T-helper 1 cell treated with Interleukin-12 subunit alpha and Interleukin-12 subunit beta and Interleukin-4 antibody, amounts not matched to agents 30 ng/mL and 1 ng/mL, for 36 hours (primary cell): ENCODE data around the gene CPT1A. TPM values are rescaled to one million over a fixed set of nuclear protein-coding genes. Genes with fewer than 3 reads are reported as not detected.

Source experiments
- intact Hi-C: fragments of 100-400 bp; cut with micrococcal nuclease; formaldehyde crosslinking; loops from one replicate; pipeline ENCODE4 v1.15.1; 2024
- total RNA-seq: library from RNA; stranded (reverse); gene quantifications from 2 replicates; pipeline ENCODE4 v1.2.3, GENCODE V29; 2022

CPT1A gene
- total RNA-seq, 1 donor from 2014 or later = 28.3 TPM

DNA sequence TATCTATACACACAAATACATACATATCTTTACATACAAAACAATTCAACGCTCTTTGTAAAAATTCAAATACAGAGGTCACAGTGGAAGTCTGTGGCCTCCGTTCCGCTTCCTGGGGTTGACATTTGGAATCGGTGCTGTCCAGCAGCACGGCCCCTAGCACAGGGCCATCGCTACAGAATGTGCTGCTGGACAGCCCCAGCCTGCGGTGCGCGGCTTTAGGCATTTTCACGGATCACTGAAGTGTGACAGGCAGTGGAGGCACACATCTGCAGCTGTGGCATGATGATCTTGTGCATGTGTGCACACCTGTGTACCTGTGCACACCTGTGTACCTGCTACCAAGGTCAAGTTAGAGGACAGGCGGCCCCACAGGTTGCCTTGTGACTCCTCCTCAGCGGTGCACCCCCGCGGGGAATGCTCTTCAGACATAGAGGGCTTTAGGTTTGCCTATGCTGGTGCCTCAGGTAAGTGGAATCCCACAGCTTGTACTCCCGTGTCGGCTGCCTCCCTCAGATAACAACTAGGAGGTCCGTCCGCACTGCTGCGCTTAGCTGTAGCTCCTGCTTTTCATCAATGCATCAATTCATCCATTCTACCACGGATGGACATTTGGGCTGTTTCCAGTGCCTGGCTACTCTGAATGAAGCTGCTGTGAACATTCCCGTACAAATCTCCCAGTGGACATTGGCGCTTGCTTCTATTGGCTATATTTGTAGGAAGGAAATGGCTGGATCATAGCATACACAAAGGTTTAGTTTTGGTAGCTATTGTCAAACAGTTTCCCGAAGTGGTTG, 127.5 kb downstream of the CPT1A start:
- intact Hi-C loops = no loop called here

GRCh38 chr11:68711114-68711513, 130.6 kb downstream of the CPT1A start:
- intact Hi-C loops = no loop called here

DNA sequence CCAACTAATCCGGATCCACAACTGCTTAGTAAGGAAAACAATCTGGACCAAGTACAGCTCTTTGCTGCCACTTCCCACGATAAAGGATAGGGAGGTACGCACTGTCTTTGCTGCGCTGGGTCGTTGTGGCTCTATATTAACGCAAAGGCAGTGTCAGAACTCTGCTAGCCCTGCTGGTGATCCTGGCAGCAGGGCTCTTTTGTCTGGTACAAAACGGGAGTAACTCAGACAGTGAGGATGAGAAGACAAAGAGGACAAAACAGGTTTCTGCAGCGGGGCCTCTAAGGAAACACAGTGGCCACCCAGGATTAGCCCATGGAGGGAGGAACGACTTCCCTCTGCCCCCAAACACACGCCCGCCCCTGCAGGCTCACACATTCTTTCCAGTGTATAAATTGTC, 131.3 kb downstream of the CPT1A start:
- intact Hi-C loops = no loop called here

- intact Hi-C loops = no loop called here
These were observed 132.7 kb downstream of the CPT1A start for GRCh38 chr11:68709062-68709461.

DNA sequence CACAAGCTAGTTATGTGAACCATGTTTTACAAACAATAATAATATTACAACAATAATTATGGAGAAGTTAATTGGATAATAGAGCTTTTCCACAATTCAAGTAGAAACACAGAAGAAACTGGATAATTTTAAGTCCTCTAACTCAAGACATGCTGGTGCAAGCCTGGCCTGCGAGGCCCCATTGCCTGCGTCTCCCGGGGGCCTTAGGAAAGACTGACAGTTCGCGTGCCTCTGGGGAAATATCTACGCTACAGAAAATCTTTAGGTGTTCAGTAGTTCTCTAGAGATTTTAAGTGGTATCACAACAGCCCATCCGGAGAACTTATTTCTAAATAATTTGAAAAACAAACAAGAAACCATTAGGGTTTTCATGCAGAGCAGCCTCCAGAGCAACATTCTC, 134.2 kb downstream of the CPT1A start:
- intact Hi-C loops = no loop called here

GRCh38 chr11:68704887-68705286, 136.8 kb downstream of the CPT1A start:
- intact Hi-C loops = no loop called here

Other genes starting within 250 kb of the CPT1A start
- 0.34 TPM in 1 of 2 replicates, not detected in the other for gene GAL, start 157.4 kb downstream of the CPT1A start, total RNA-seq
- 2.5 and 4.6 TPM in 2 replicates for gene TESMIN, start 90.4 kb downstream of the CPT1A start, total RNA-seq
- gene MRPL21, start 61.9 kb upstream of the CPT1A start, total RNA-seq = 66.2 and 68.5 TPM in 2 replicates
- gene IGHMBP2, start 62.0 kb upstream of the CPT1A start, total RNA-seq = 28.7 and 32.0 TPM in 2 replicates
- not detected in 2 replicates for gene MRGPRD, start 139.1 kb upstream of the CPT1A start, total RNA-seq
- gene MRGPRF, start 171.3 kb upstream of the CPT1A start, total RNA-seq = not detected in 2 replicates
- gene TPCN2, start 207.0 kb upstream of the CPT1A start, total RNA-seq = 20.4 and 23.0 TPM in 2 replicates